ENCODE data around the gene KRT76. TPM values are rescaled to one million over a fixed set of nuclear protein-coding genes. Genes with fewer than 3 reads are reported as not detected.
A peak's percentile ranks its signal among the peaks of the same experiment; 100 is the strongest.
"Not testable (repeated sequence)": the region's sequence is repeated elsewhere in the genome, so short reads cannot be mapped to it uniquely, and the experiment has no call there.

The KRT76 gene
- total RNA-seq, 1 experiment from 2014 or later, result not detected

- DNase-seq, result no peak
- Histone ChIP-seq H3K9ac (ENCODE audit: extremely low read depth, insufficient read length, low read length) (no peak within 1 kb of the TSS), H4K5ac (ENCODE audit: insufficient read length, low read depth, low read length) (no peak within 1 kb of the TSS), H2AK5ac (ENCODE audit: insufficient read length, low read length) (no peak within 1 kb of the TSS), H3K27ac (ENCODE audit: insufficient read length, low read depth, low read length) (no peak within 1 kb of the TSS), H3K23me2 (ENCODE audit: insufficient read length, low read depth, low read length, poor library complexity, severe bottlenecking) (no peaks in the 10 kb centered on the region), H2BK20ac (ENCODE audit: low read depth, low read length, poor library complexity, severe bottlenecking) (no peak within 1 kb of the TSS), H3K18ac (ENCODE audit: insufficient read length, low read depth, low read length) (no peak within 1 kb of the TSS), H3K79me2 (ENCODE audit: insufficient read depth, low read length) (no peaks in the 10 kb centered on the region), H3K4ac (ENCODE audit: low read depth, low read length) (no peak within 1 kb of the TSS), H3K27me3 (ENCODE audit: insufficient read depth, low read length) (no peaks in the 10 kb centered on the region), H3K23ac (ENCODE audit: insufficient read length, low read depth, low read length) (no peak within 1 kb of the TSS), H2BK15ac (ENCODE audit: low read depth, low read length) (no peak within 1 kb of the TSS), H3K56ac (ENCODE audit: insufficient read length, low read depth, low read length) (no peak within 1 kb of the TSS), H3K14ac (ENCODE audit: insufficient read depth, low read length) (peak within 1 kb of the TSS; percentile 40; the same call in 1 of the 2 replicates), H2BK120ac (ENCODE audit: low read depth, low read length, poor library complexity, severe bottlenecking) (no peak within 1 kb of the TSS), H3K79me1 (ENCODE audit: insufficient read depth, low read depth, low read length, poor library complexity, severe bottlenecking) (no peaks in the 10 kb centered on the region), H3K9me3 (ENCODE audit: control insufficient read depth, low read depth, low read length) (no peaks in the 10 kb centered on the region), H4K20me1 (ENCODE audit: control insufficient read depth, insufficient read depth, insufficient read length) (peaks cover 3% of the 10 kb centered on the region), H2AFZ (ENCODE audit: low read length) (no peak within 1 kb of the TSS), H2BK5ac (ENCODE audit: insufficient read length, low read length) (no peak within 1 kb of the TSS), H4K8ac (replicated peaks; ENCODE audit: insufficient read length, low read depth, low read length) (no peak within 1 kb of the TSS), H4K91ac (ENCODE audit: insufficient read length, low read depth, low read length) (no peak within 1 kb of the TSS), H3K4me1 (ENCODE audit: insufficient read depth, low read length) (peaks cover 8% of the 10 kb centered on the region; the same call in 1 of the 2 replicates), H2BK12ac (ENCODE audit: insufficient read length, low read depth, low read length) (no peak within 1 kb of the TSS), H3T11ph (ENCODE audit: low read length) (no peak within 1 kb of the TSS), H3K4me2 (ENCODE audit: insufficient read depth, insufficient read length, low read length) (no peak within 1 kb of the TSS)
- no peak within 1 kb of the TSS for H3K27ac Mint-ChIP-seq
- no CpG with 5 or more reads among the region's 17 CpGs for WGBS (ENCODE audit: extremely low coverage, insufficient read length, low lambda C conversion rate)
- TF ChIP-seq CTCF (conservative IDR thresholded peaks at IDR 0.05), result no peak
- H3K27me3 Mint-ChIP-seq (ENCODE audit: low read depth), result peaks cover 2% of the 10 kb centered on the region
- H3K36me3 Mint-ChIP-seq (ENCODE audit: insufficient read depth in 1 of 3, low read depth in 3 of 3), result no peaks in the 10 kb centered on the region
- H3K4me3 Mint-ChIP-seq, result no peak within 1 kb of the TSS
- no peaks in the 10 kb centered on the region for H3K9me3 Mint-ChIP-seq
- peaks cover 12 to 21% of the 10 kb centered on the region in 2 experiments for H3K4me1 Mint-ChIP-seq
Measured at GRCh38 chr12:52795694-52796428, 18.7 kb upstream of the KRT76 start, which contains the start of gene KRT3. Gene KRT3 (minus strand): TSS chr12:52796117. CDS start chr12:52796042, 75 bp downstream.

DNA sequence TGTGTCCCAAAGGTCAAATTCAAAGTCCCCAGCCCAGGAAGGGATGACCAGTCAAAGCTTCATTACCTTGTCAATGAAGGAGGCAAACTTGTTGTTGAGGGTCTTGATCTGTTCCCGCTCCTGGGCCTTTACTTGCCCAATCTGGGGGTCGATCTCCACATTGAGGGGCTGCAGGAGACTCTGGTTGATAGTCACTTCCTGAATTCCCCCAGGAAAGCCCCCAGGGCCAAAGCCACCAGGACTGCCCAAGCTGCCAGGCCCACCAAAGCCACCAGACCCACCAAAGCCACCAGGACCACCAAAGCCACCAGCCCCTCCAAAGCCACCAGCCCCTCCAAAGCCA, 18.2 kb upstream of the KRT76 start:
- not testable (repeated sequence) for H3T11ph ChIP-seq (ENCODE audit: low read length); H3K4ac ChIP-seq (ENCODE audit: low read depth, low read length); DNase-seq; H3K18ac ChIP-seq (ENCODE audit: insufficient read length, low read depth, low read length); H3K23ac ChIP-seq (ENCODE audit: insufficient read length, low read depth, low read length); H2AFZ ChIP-seq (ENCODE audit: low read length); H3K27ac Mint-ChIP-seq; H3K9me3 ChIP-seq (ENCODE audit: control insufficient read depth, low read depth, low read length); H4K8ac ChIP-seq (replicated peaks; ENCODE audit: insufficient read length, low read depth, low read length); H3K27me3 Mint-ChIP-seq (ENCODE audit: low read depth); H3K79me2 ChIP-seq (ENCODE audit: insufficient read depth, low read length); H2BK120ac ChIP-seq (ENCODE audit: low read depth, low read length, poor library complexity, severe bottlenecking); H2BK12ac ChIP-seq (ENCODE audit: insufficient read length, low read depth, low read length); H3K79me1 ChIP-seq (ENCODE audit: insufficient read depth, low read depth, low read length, poor library complexity, severe bottlenecking); H3K9me3 Mint-ChIP-seq; H2BK15ac ChIP-seq (ENCODE audit: low read depth, low read length); H2AK5ac ChIP-seq (ENCODE audit: insufficient read length, low read length); H2BK20ac ChIP-seq (ENCODE audit: low read depth, low read length, poor library complexity, severe bottlenecking); H3K4me1 ChIP-seq (ENCODE audit: insufficient read depth, low read length); H3K36me3 Mint-ChIP-seq (ENCODE audit: insufficient read depth in 1 of 3, low read depth in 3 of 3); H4K20me1 ChIP-seq (ENCODE audit: control insufficient read depth, insufficient read depth, insufficient read length); H3K56ac ChIP-seq (ENCODE audit: insufficient read length, low read depth, low read length); H4K5ac ChIP-seq (ENCODE audit: insufficient read length, low read depth, low read length); H3K9ac ChIP-seq (ENCODE audit: extremely low read depth, insufficient read length, low read length); H3K4me2 ChIP-seq (ENCODE audit: insufficient read depth, insufficient read length, low read length); H2BK5ac ChIP-seq (ENCODE audit: insufficient read length, low read length); H4K91ac ChIP-seq (ENCODE audit: insufficient read length, low read depth, low read length); H3K27me3 ChIP-seq (ENCODE audit: insufficient read depth, low read length); H3K14ac ChIP-seq (ENCODE audit: insufficient read depth, low read length); H3K23me2 ChIP-seq (ENCODE audit: insufficient read length, low read depth, low read length, poor library complexity, severe bottlenecking); H3K27ac ChIP-seq (ENCODE audit: insufficient read length, low read depth, low read length); H3K4me3 Mint-ChIP-seq
- no CpG with 5 or more reads among the region's 2 CpGs for WGBS (ENCODE audit: extremely low coverage, insufficient read length, low lambda C conversion rate)
- H3K4me1 Mint-ChIP-seq, result peaks cover 10 to 16% of the 10 kb centered on the region in 2 experiments

All from H9 (cell line).